IPS-18c (cell line): ENCODE results near the gene SMIM38.

Source experiments
- H3K4me3 ChIP-seq: 2 replicates; pipeline ENCODE4 v1.7.0; 2013; ENCODE audit warnings: low read depth, mild to moderate bottlenecking, low read length, moderate library complexity; ENCODE audit not compliant: insufficient read depth
- H3K9me3 ChIP-seq: one replicate; pipeline ENCODE4 v1.6.1; 2013; ENCODE audit warnings: mild to moderate bottlenecking, low read length, moderate library complexity; ENCODE audit not compliant: control insufficient read depth, insufficient read depth

Gene SMIM38

DNA sequence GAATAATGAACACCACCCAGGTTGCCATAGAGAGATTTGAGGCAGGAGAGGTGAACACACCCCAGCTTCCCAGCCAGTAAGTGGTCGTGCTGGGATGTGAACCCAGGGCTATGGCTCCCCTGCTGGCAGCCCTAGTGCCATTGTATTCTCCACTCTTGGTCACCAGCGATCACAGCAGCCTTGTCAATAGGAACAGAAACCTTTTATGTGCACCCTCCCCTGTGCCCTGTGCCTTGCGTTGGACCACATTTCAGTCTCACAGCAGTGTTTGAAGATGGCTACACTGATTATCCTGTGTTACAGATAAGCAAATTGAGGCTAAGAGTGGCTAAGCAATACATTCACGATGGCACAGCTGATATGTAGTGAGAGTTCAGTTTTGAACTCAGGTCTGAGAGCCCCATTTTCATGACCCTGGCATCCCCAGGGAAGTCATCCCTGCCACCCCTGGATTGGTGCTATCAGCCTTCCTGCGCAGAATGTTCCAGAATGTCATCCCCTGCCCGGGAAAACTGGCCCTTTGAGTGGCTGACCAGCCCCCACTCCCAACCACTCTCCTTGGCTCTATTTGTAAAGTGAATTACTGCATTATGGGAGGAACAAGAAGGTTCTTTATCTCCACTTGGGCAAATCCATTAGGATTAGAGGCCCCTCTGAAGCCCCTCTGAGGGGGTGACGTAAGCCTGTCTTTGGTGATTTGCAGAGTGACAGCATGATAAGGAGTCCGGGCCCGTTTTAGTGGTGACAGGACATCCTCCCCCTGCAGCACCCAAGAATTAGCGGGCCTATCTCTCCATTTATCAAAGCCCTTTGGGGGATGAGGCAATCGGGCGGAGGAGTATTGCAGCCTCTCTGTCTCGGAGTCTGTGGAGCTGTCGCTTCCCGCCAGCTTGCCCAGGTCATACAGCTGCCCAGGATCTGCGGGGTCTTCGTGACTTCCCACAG is 30.9 kb downstream of the SMIM38 start:
- H3K9me3 ChIP-seq, result peaks cover 2% of the 10 kb centered on the region
- no peak overlapping the region for H3K4me3 ChIP-seq

GRCh38 chr11:69187540-69188065 is 31.9 kb downstream of the SMIM38 start:
- no peak overlapping the region for H3K4me3 ChIP-seq
- H3K9me3 ChIP-seq, result peaks cover 2% of the 10 kb centered on the region

- peaks cover 2% of the 10 kb centered on the region for H3K9me3 ChIP-seq
- no peak overlapping the region for H3K4me3 ChIP-seq
These were observed 33.3 kb downstream of the SMIM38 start for GRCh38 chr11:69189059-69189458.

GRCh38 chr11:69190796-69191536 is 35.2 kb downstream of the SMIM38 start:
- Histone ChIP-seq H3K9me3 (peaks cover 2% of the 10 kb centered on the region), H3K4me3 (no peak overlapping the region)

GRCh38 chr11:69192301-69192721 is 36.6 kb downstream of the SMIM38 start:
- H3K4me3 ChIP-seq, result no peak overlapping the region

GRCh38 chr11:69193151-69193550 is 37.4 kb downstream of the SMIM38 start:
- no peak overlapping the region for H3K4me3 ChIP-seq
- H3K9me3 ChIP-seq, result peaks cover 2% of the 10 kb centered on the region

More at GRCh38 chr11:69192301-69192721, 36.6 kb downstream of the SMIM38 start:
- H3K9me3 ChIP-seq, result peaks cover 2% of the 10 kb centered on the region

DNA sequence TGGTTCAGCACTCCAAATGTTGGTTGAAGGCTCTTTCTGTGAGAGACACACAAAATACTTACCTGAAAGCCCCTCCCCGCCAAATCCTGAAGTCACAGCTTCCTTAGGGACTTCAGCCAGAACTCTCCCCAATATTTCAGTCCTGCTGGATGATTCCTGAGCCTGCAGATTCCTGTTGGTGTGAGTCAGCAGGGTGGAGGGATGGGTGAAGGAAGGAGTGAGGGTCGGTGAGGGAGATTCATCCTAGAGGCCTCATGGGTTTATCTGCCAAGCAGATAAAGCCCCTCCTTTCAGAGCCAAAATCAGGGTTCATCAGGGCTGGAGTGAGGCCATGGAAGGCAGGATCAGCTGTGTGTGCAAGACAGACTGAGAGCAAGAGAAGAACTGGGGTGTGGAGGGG is 37.9 kb downstream of the SMIM38 start:
- Histone ChIP-seq H3K4me3 (no peak overlapping the region), H3K9me3 (peaks cover 2% of the 10 kb centered on the region)

GRCh38 chr11:69194396-69194795 is 38.7 kb downstream of the SMIM38 start:
- Histone ChIP-seq H3K4me3 (no peak overlapping the region), H3K9me3 (peaks cover 2% of the 10 kb centered on the region)

DNA sequence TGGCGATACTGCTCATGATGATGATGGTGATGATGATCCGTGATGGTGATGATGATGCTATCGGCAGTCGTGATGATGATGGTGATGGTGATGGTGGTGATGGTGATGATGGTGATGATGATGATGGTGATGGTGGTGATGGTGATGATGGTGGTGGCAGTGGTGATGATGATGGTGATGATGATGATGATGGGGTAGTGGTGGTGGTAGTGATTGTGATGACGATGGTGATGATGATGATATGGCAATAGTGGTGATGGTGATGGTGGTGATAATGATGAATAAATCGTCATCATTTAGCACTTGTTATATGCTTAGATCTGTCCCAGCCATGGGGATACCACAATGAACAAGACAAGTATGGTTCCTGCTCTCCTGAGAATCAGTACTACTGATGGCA is 39.2 kb downstream of the SMIM38 start:
- Histone ChIP-seq H3K4me3 (no peak overlapping the region), H3K9me3 (peaks cover 2% of the 10 kb centered on the region)

DNA sequence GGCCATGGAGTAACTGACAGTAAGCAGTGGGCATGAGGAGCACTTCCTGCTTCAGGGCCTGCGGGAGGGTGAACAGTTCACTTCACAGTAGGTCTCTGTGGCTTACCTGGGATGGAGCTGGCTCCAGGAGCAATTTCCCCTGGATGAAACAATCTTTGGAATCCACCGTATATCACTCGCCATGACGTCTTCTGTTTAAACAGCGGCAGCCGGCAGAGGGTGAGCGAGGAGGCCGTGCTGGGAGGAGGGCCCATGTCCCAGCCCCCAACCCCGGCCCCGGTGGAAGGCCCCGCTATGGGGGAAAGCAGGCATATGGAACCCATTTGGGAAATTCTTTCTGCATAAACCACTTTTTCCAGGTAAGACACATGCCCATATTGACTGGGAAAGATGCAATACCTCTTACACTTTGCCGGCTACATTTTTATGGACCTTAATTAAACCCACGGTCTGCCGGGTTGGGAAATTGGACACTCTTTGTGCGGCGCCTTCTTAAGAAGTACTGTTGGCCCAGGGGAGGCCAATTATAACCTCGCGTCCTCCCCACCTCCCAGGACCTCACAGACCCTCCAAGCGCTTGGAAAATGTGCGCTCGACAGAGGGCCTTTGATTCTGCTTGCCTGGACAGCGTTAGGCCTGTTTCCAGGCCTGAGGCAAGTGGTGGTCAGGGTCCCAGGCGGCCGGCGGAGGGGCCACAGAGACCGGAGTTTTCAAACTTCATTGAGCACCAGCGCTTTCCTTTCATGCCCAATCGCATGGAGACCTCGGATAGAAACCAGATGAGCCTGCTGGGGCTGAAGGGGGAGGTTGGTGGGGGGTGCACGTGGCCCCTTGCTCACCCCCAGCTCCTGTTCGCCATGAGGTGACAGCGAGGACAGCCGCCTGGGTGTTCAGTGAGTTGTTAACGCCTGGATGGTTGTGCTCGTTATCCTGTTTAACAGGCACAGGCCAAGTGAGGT is 40.4 kb downstream of the SMIM38 start:
- H3K9me3 ChIP-seq, result no peaks in the 10 kb centered on the region
- H3K4me3 ChIP-seq, result no peak overlapping the region

- no peaks in the 10 kb centered on the region for H3K9me3 ChIP-seq
- H3K4me3 ChIP-seq, result no peak overlapping the region
These were observed 41.0 kb downstream of the SMIM38 start for GRCh38 chr11:69196783-69197169.

DNA sequence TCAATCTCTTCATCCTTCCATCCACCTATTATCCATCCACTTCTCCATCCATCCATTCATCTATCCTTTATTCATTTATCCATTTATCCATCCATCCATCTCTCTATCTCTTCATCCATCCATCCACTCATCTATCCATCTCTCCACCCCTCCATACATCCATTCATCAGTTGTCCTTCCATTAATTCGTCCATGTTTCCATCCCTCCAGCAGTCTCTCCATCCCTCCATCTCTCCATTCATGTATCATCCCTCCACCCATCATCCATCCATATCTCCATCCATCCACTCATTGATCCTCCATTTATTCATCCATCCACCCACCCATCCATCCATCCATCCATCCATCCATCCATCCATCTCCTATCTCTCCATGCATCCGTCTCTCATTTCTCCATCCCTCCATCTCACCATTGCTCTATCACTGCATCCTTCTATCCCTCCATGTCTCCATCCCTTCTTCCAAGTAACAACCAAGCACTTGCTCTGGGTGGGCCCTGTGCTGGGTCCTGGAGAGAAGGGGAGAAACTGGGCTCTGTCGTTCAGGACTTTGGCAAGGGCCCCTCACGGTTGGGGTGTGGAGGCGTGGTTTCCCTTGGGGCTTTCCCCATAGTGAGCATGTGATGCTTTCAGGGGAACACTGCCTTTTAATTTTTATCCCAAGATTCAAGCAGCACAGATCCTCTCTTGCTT is 43.3 kb downstream of the SMIM38 start:
- no peaks in the 10 kb centered on the region for H3K9me3 ChIP-seq

DNA sequence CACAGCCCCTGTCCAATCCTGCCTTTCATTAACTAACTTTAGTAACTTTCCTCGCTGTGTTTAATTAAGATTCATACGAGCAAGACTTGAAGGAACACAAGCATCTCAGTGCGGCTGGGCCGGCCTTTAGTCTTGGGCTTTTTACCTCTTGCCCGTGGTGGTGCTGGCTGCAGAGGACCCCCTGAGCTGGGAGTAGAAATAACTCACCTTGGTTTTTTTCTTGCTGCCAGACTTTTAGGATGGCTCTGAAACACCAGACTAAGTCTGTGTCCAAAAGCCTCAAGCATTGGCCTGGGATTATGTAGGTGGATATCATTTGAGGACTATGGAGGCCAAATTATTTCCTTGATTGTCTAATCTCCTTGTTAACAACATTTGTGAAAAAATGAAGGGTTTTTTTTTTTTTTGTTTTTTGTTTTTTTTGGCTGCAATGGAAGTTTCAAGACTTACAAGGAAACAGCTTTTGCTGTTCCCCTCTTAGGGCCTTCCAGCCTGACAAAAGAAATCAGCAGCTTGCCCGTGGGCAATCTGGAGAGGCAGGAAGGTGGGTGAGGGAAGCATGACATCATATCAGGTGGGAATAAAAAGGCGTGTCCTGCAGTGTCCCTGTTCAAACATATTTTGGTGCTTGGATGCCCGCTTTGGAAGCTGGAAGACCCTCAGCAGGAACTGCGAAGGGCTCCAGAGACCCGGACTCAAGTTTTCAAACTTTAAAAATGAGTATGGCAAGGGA is 44.0 kb downstream of the SMIM38 start:
- H3K4me3 ChIP-seq, result no peak overlapping the region
- H3K9me3 ChIP-seq, result no peaks in the 10 kb centered on the region

More for the DNA sequence above, 43.3 kb downstream of the SMIM38 start:
- no peak overlapping the region for H3K4me3 ChIP-seq

DNA sequence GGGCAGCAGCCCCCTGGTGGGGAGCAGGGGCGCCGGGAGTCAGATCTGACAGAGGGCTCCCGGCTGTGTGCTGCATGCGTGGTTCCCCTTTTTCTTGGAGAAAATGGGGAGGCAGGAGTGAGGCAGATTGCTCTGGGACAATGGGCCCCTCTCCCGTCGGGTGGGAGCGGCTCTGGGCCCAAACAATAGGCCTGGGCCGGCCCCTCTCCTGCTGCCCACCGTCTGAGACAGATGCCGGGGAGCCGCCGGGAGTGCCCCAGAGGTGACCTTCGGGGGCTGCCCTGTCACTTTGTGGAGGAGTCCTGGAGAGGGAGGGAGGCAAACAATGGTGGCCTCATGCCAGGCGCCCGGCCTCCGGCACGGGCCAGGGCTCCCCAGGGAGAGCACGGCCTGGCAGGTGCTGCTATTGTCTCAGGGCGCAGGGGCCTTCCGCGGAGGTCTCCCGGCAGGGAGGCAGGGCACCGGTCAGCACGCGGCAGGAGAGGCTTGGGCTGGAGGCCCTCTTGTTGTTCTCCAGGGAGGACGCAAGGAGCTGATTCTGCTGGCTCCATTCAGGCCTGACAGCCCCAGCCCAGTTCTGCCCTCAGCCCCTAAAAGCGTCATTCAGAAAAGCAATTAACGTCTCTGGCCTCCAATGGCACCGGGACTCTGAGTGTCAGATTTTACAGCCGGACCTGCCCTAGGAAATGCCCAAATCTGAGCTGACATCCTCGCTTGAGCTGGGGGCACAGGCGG is 44.8 kb downstream of the SMIM38 start:
- Histone ChIP-seq H3K9me3 (no peaks in the 10 kb centered on the region), H3K4me3 (no peak overlapping the region)

DNA sequence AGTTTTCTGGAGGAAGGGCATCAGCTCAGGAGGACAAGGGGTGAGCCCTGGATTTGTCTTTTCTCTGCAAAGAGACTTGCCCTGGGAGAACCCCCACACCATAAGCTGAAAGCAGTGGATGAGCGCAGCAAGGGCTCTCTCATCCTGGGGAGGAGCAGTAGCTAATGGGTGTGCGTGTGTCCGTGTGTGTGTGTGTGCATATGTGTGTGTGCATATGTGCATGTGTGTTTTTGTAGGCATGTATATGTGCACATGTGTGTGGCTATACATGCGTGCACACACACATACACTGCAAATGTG is 45.3 kb downstream of the SMIM38 start:
- Histone ChIP-seq H3K9me3 (no peaks in the 10 kb centered on the region), H3K4me3 (no peak overlapping the region)
